ENCODE measurements around the gene TYROBP.

DNA sequence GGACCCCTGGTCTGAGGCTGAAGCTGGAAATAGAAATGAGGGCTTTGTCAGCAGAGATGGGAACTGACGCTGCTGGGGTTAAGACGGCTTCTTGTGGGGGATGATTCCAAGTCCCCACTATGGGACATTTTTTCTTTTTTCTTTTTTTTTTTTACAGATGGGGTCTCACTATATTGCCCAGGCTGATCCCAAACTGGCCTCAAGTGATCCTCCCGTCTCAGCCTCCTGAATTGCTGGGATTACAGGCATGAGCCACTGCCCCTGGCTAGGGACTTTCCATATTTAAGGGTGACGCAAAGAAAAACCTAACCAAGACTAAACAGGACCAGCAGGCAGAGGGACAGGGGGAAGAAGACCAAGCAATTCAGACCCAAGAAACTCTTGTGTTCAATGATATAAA lies 38.1 kb upstream of the TYROBP start:
- TF ChIP-seq, protein P1, sequence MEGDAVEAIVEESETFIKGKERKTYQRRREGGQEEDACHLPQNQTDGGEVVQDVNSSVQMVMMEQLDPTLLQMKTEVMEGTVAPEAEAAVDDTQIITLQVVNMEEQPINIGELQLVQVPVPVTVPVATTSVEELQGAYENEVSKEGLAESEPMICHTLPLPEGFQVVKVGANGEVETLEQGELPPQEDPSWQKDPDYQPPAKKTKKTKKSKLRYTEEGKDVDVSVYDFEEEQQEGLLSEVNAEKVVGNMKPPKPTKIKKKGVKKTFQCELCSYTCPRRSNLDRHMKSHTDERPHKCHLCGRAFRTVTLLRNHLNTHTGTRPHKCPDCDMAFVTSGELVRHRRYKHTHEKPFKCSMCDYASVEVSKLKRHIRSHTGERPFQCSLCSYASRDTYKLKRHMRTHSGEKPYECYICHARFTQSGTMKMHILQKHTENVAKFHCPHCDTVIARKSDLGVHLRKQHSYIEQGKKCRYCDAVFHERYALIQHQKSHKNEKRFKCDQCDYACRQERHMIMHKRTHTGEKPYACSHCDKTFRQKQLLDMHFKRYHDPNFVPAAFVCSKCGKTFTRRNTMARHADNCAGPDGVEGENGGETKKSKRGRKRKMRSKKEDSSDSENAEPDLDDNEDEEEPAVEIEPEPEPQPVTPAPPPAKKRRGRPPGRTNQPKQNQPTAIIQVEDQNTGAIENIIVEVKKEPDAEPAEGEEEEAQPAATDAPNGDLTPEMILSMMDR (IDR thresholded peaks at IDR 0.05) = no peak
- TF ChIP-seq POLR2A (IDR thresholded peaks at IDR 0.05; ENCODE audit: low read length) = no peak
- no peak for TF ChIP-seq EHF (CRISPR knock-in tag; IDR thresholded peaks at IDR 0.05)
- no peak for TF ChIP-seq RAD21 (conservative IDR thresholded peaks at IDR 0.05 in 1 of 2, IDR thresholded peaks at IDR 0.05 in 1 of 2)
- no peak for TF ChIP-seq MAFK (IDR thresholded peaks at IDR 0.05; ENCODE audit: partially characterized antibody)
- TF ChIP-seq POLR2AphosphoS2 (conservative IDR thresholded peaks at IDR 0.05; ENCODE audit: low read length) = no peak
- TF ChIP-seq CEBPB (IDR thresholded peaks at IDR 0.05) = no peak
- TF ChIP-seq HDAC2 (IDR thresholded peaks at IDR 0.05) = no peak
- TF ChIP-seq ZFP36 (IDR thresholded peaks at IDR 0.05; ENCODE audit: borderline replicate concordance, partially characterized antibody) = no peak
- TF ChIP-seq EP300 (IDR thresholded peaks at IDR 0.05) = no peak
- TF ChIP-seq, protein P2, sequence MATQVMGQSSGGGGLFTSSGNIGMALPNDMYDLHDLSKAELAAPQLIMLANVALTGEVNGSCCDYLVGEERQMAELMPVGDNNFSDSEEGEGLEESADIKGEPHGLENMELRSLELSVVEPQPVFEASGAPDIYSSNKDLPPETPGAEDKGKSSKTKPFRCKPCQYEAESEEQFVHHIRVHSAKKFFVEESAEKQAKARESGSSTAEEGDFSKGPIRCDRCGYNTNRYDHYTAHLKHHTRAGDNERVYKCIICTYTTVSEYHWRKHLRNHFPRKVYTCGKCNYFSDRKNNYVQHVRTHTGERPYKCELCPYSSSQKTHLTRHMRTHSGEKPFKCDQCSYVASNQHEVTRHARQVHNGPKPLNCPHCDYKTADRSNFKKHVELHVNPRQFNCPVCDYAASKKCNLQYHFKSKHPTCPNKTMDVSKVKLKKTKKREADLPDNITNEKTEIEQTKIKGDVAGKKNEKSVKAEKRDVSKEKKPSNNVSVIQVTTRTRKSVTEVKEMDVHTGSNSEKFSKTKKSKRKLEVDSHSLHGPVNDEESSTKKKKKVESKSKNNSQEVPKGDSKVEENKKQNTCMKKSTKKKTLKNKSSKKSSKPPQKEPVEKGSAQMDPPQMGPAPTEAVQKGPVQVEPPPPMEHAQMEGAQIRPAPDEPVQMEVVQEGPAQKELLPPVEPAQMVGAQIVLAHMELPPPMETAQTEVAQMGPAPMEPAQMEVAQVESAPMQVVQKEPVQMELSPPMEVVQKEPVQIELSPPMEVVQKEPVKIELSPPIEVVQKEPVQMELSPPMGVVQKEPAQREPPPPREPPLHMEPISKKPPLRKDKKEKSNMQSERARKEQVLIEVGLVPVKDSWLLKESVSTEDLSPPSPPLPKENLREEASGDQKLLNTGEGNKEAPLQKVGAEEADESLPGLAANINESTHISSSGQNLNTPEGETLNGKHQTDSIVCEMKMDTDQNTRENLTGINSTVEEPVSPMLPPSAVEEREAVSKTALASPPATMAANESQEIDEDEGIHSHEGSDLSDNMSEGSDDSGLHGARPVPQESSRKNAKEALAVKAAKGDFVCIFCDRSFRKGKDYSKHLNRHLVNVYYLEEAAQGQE (IDR thresholded peaks at IDR 0.05) = no peak
